Astrocyte of the spinal cord (primary cell): Measurements from ENCODE around the gene NEUROG3.
A peak's percentile ranks its signal among the peaks of the same experiment; 100 is the strongest.

Experiments
- DNase-seq: peaks from one replicate; pipeline ENCODE4 v3.0.0; 2011; ENCODE audit warnings: low read depth, low spot score
- H3K4me3 ChIP-seq: 2 replicates; pipeline ENCODE4 v1.5.1; 2011; ENCODE audit warnings: low read depth, mild to moderate bottlenecking, low read length, moderate library complexity
- CTCF ChIP-seq: IDR thresholded peaks from 2 replicates; pipeline ENCODE4 v1.5.1; 2012; ENCODE audit warnings: low read depth, mild to moderate bottlenecking, low read length, inconsistent platforms
- in situ Hi-C: cut with HindIII; loops from 2 replicates; pipeline ENCODE4 v1.10.0; 2017; ENCODE audit warnings: low sequenced_read_pairs

NEUROG3 gene

DNA sequence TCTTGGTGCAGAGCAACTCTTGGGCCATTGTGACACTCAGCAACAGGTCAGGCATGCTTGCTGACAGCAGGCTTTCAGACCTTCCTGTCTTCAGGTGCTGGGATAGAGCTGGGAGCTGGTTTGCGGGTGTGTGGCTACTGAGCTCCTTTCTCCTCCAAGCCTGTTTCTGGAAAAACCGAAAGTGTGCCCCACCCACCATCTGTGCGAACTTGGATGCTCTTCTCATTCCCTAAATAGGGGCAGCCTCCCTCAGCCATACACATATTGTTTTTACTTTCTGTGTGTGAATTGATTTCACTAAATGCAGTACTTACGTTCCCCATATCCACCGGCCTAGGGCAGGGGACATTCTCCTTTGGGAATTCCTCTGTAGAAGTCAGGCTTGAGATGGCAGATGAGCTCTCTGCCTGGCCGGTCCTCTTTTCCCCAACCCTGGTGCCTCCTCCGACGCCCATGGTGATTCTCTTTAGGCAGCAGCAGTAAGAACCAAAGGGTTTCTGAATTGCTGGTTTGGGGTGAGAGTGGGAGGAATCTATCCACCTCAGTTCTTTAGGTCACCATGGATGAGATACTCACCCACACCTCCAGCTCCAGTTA, 6.3 kb upstream of the NEUROG3 start:
- in situ Hi-C loops = no loop called here
- no peak for TF ChIP-seq CTCF
- H3K4me3 ChIP-seq = no peak overlapping the region
- DNase-seq = no peak

- in situ Hi-C loops = no loop called here
- H3K4me3 ChIP-seq = no peak overlapping the region
- DNase-seq = no peak
- no peak for TF ChIP-seq CTCF
Measured at GRCh38 chr10:69578508-69578991, 5.3 kb upstream of the NEUROG3 start.

- in situ Hi-C loops = no loop called here
Measured at GRCh38 chr10:69577268-69578232, 4.3 kb upstream of the NEUROG3 start.

DNA sequence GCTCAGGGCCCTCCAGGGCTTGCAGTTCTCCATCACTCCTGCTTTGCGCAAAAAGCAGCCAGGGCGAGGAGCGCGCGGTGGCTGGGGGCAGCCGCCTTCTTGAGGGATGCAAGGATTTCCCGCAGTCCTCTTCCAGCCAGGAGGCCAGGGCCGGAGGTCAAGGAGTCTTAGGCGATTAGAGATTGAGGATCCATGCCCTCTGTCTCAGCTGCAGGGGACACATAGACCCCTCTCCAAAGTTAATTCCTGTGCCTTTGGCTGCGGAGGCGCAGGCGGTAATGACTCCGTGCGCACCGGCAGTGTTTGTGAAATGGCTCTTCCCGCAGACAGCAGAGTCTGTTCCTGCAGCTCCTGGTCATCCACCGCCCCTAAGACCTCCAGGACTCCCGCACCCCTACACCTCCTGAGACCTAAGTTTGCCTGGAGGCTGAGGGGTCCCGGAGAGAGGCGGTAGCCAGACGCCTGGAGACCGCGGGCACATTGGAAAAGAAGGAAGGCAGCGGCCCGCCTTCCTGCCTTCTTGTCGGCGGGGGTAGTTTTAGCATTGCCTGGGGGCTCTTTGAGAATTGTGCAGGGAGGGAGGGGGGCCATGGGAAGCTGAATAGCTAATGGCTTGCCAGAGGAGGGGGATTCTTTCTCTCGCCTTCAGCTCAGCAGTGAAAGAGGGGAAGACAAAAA, 3.3 kb upstream of the NEUROG3 start:
- H3K4me3 ChIP-seq = no peak overlapping the region
- in situ Hi-C loops = no loop called here
- TF ChIP-seq CTCF = no peak
- peak; percentile 17 for DNase-seq

More at GRCh38 chr10:69577268-69578232, 4.3 kb upstream of the NEUROG3 start:
- no peak for TF ChIP-seq CTCF
- DNase-seq = peak; percentile 26
- H3K4me3 ChIP-seq = no peak overlapping the region

DNA sequence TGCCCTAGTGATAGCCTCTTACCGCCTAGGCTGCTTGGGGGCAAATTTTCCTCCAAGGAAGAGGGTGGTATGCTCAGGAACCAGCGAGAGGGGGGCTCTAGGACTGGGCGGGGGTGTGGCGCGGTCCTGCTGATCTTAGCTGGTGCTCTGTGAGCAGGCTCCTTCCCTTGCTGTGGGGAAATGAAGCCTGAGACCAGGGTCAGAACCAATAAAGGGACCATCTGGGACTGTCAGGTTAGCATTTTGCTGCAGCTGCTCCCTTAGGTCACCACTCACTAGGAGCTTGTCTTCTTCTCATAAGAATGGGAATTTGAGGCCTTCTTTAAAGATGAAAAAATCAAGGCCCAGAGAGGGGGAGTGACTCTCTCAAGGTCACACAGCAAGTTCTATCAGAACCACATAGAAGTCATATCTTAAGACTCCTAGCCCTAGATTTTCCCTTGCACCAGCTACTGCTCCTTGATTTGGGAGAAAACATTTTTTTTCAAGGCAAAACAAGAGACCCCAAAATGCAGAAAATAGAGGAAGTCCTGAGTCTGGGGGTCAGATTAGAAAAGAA, 2.0 kb upstream of the NEUROG3 start:
- TF ChIP-seq CTCF = no peak

DNA sequence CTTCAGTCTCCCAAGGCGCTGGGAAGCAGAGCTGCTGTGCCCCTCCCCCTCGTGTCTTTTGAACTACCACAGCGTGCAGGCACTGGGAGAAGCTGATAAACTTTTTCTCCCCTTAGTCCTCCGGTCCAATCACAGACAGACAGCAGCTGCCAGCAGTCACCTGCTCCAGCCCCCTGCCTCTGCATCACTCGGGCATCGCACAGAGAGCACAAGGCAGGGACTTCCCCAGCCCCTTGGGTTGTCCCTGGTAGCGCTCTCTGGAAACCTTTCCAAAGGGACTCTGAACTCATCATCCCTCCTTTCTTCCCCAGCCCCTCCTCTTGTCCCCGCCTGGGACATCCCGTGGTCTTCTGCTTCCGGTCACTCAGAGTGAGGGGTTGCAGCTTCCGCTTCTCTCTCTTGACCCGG, 1.4 kb upstream of the NEUROG3 start:
- in situ Hi-C loops = no loop called here
- no peak for TF ChIP-seq CTCF
- no peak overlapping the region for H3K4me3 ChIP-seq
- DNase-seq = no peak

More for the DNA sequence above, 2.0 kb upstream of the NEUROG3 start:
- in situ Hi-C loops = no loop called here
- no peak for DNase-seq
- no peak overlapping the region for H3K4me3 ChIP-seq
